IgD-negative memory B cell (primary cell): ENCODE measurements around the gene CPZ. TPM values are rescaled to one million over a fixed set of nuclear protein-coding genes. Genes with fewer than 3 reads are reported as not detected.

ENCODE experiments used
- H3K27ac Mint-ChIP-seq, 3 donors: one replicate each; pipeline ENCODE4 v1.8.0; 2020 to 2022; ENCODE audit warnings: mild to moderate bottlenecking in 3 of 3, mixed read lengths in 3 of 3, moderate library complexity in 1 of 3
- H3K27me3 Mint-ChIP-seq: one replicate; pipeline ENCODE4 v1.8.0; 2021; ENCODE audit warnings: mixed read lengths
- H3K36me3 Mint-ChIP-seq: one replicate; pipeline ENCODE4 v1.8.0; 2020; ENCODE audit warnings: mild to moderate bottlenecking, mixed read lengths
- H3K4me1 Mint-ChIP-seq, 3 donors: one replicate each; pipeline ENCODE4 v1.8.0; 2020 to 2022; ENCODE audit warnings: mixed read lengths in 3 of 3, mild to moderate bottlenecking in 1 of 3
- H3K4me3 Mint-ChIP-seq, 4 donors: one replicate each; pipeline ENCODE4 v1.8.0; 2020 to 2022; ENCODE audit warnings: mild to moderate bottlenecking in 4 of 4, mixed read lengths in 4 of 4, moderate library complexity in 3 of 4
- H3K9me3 Mint-ChIP-seq, 3 donors: one replicate each; pipeline ENCODE4 v1.8.0; 2020 to 2021; ENCODE audit warnings: mixed read lengths in 3 of 3, mild to moderate bottlenecking in 1 of 3
- polyA plus RNA-seq: library from polyadenylated mRNA; unstranded; fragments of 300-500 nt; fragmentation: Illumina TruSeq; gene quantifications from one replicate; pipeline ENCODE4 v1.2.3, GENCODE V29; 2021

CPZ gene
- polyA plus RNA-seq, 1 donor from 2014 or later, result not detected

- H3K4me1 Mint-ChIP-seq, result peaks cover 0 to 4% (median 0%) of the 10 kb centered on the region in 3 donors
- H3K36me3 Mint-ChIP-seq, result no peaks in the 10 kb centered on the region
- peaks cover 15% of the 10 kb centered on the region for H3K27me3 Mint-ChIP-seq
- no peak overlapping the region for H3K27ac Mint-ChIP-seq
- H3K9me3 Mint-ChIP-seq, result no peaks in the 10 kb centered on the region
- H3K4me3 Mint-ChIP-seq, result no peak overlapping the region
Observed at GRCh38 chr4:8582016-8582415, 10.5 kb upstream of the CPZ start.

DNA sequence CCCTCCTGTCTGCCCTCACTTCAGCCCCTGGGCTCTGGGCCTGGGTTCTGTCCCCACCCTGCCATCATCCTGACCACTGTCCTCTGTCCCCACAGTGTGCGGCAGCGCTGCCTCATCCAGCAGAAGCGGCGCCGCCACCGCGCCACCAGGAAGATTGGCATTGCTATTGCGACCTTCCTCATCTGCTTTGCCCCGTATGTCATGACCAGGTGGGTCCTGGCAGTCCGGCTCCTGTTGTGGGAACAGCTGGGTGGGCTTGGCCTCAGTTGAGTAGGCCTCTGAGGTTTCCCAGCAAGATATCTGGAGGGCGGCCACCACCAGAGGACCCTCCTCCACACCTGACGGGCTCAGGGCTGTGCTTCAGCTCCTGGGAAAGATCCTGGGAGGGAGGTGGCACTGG lies 10.1 kb upstream of the CPZ start:
- Mint-ChIP-seq H3K27ac (no peak overlapping the region), H3K4me1 (peaks cover 0 to 4% (median 0%) of the 10 kb centered on the region in 3 donors), H3K9me3 (no peaks in the 10 kb centered on the region), H3K36me3 (peaks cover 2% of the 10 kb centered on the region), H3K4me3 (no peak overlapping the region), H3K27me3 (peaks cover 12% of the 10 kb centered on the region)

DNA sequence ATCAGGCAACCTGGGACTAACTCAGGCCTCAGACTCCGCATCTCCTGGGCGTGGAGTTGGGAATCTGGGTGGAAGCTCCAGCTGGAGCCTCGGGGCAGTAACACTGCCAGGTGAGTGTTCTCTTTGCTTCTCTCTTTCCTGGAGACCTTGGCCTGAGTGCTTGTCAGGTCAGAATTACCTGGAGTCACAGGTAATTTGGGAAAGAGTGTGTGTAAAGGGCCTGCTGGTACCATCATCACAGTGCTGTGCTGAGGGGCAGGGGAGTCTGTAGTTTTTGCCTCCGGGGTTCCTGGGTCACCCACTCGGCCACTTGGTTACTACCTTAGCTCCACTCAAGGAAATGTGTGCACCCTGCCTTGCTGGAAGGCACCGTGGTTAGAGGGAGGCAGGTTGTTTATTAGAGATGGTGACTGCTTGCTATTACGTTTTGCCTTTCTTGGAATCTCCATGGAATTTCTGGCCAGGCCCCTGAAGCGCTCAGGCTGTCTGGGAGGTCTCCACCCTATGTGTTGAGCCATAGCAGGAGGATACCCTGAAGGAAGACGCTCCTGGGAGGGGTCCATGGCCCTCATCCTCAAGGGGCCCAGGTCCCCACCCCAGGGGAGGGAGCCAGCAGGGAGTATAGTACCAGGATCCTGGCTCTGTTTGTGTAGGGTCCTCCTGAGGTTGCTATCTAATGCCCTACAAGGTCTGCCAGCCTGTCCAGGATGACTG lies 9.5 kb upstream of the CPZ start:
- H3K36me3 Mint-ChIP-seq, result peaks cover 2% of the 10 kb centered on the region
- H3K27ac Mint-ChIP-seq, result no peak overlapping the region
- H3K4me3 Mint-ChIP-seq, result no peak overlapping the region
- H3K27me3 Mint-ChIP-seq, result peaks cover 12% of the 10 kb centered on the region
- H3K9me3 Mint-ChIP-seq, result no peaks in the 10 kb centered on the region
- peaks cover 0 to 4% (median 0%) of the 10 kb centered on the region in 3 donors for H3K4me1 Mint-ChIP-seq

- no peak overlapping the region for H3K27ac Mint-ChIP-seq
- H3K9me3 Mint-ChIP-seq, result no peaks in the 10 kb centered on the region
- peaks cover 2% of the 10 kb centered on the region for H3K36me3 Mint-ChIP-seq
Observed at GRCh38 chr4:8583655-8584025, 8.9 kb upstream of the CPZ start.

DNA sequence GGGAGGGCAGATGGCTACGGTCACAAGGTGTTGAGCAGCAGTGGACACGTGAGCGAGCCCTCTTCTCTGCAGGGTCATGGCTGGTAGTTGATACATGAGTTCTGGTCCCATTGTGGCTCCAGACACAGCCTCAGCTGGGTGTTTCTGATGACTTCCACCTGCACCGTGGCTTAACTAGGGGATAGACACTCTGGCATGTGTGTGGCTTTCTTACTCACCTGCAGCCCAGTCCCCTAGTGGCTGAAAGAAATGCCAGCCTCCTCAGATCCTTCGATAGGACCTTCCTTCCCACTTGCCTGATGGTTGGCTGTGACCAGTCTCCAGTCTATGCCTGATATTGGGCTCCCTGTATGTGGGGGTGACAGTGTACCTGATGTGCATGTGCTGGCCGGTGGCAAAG lies 7.4 kb upstream of the CPZ start:
- peaks cover 0 to 2% (median 0%) of the 10 kb centered on the region in 3 donors for H3K4me1 Mint-ChIP-seq
- H3K27me3 Mint-ChIP-seq, result peaks cover 8% of the 10 kb centered on the region
- peaks cover 2% of the 10 kb centered on the region for H3K36me3 Mint-ChIP-seq
- no peak overlapping the region for H3K4me3 Mint-ChIP-seq
- no peaks in the 10 kb centered on the region for H3K9me3 Mint-ChIP-seq
- H3K27ac Mint-ChIP-seq, result no peak overlapping the region

More at GRCh38 chr4:8583655-8584025, 8.9 kb upstream of the CPZ start:
- Mint-ChIP-seq H3K4me3 (no peak overlapping the region), H3K4me1 (peaks cover 0 to 2% (median 0%) of the 10 kb centered on the region in 3 donors), H3K27me3 (peaks cover 12% of the 10 kb centered on the region)

DNA sequence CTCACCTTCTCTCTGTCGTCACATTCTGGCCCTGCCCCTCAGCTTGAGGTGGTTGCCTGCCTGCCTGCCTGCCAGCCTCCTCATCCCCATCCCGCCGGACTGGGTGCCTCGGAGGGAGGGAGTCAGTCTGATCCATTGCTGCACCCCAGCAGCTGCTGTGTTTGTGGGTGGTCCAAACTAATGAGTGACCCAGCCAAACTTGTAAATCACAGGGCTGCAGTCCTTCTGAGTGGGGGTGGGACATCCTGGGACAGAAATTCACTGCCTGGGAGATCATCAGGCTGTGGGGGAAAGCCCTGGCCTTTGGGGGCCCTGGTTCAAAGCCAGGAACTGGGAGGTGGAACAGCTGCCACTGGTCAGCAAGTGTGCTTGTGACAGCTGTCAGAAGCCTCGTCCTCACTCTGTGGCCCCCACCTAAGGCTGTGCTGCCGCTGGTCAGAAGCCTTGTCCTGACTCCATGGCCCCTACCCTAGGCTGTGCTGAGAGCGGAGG lies 6.8 kb upstream of the CPZ start:
- no peaks in the 10 kb centered on the region for H3K9me3 Mint-ChIP-seq
- H3K36me3 Mint-ChIP-seq, result peaks cover 2% of the 10 kb centered on the region
- H3K4me1 Mint-ChIP-seq, result peaks cover 0 to 2% (median 0%) of the 10 kb centered on the region in 3 donors
- H3K27ac Mint-ChIP-seq, result no peak overlapping the region
- peaks cover 6% of the 10 kb centered on the region for H3K27me3 Mint-ChIP-seq
- H3K4me3 Mint-ChIP-seq, result no peak overlapping the region

GRCh38 chr4:8586246-8586645 lies 6.3 kb upstream of the CPZ start:
- Mint-ChIP-seq H3K4me1 (peaks cover 0 to 2% (median 0%) of the 10 kb centered on the region in 3 donors), H3K27me3 (peaks cover 8% of the 10 kb centered on the region), H3K36me3 (peaks cover 2% of the 10 kb centered on the region), H3K27ac (no peak overlapping the region), H3K4me3 (no peak overlapping the region), H3K9me3 (no peaks in the 10 kb centered on the region)

DNA sequence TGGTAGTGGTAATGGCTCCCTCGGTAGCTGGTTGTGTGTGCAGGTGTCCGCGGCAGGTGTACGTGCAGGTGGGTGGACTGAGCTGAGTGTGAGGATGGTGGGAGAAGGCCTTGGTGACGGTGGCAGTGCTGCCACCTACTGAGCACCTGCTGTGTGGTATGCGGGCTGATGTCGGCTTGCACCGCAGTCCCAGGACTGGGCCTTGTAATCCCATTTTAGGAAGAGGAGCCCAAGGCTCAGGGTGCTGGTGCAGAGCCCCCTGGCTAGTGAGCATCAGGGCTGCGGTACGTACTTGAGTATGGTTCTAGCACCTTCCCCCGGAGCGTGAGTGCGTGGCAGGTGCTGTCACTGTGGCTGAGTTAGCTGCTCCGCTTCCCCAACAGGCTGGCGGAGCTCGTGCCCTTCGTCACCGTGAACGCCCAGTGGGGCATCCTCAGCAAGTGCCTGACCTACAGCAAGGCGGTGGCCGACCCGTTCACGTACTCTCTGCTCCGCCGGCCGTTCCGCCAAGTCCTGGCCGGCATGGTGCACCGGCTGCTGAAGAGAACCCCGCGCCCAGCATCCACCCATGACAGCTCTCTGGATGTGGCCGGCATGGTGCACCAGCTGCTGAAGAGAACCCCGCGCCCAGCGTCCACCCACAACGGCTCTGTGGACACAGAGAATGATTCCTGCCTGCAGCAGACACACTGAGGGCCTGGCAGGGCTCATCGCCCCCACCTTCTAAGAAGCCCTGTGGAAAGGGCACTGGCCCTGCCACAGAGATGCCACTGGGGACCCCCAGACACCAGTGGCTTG lies 5.7 kb upstream of the CPZ start:
- Mint-ChIP-seq H3K27me3 (peaks cover 13% of the 10 kb centered on the region), H3K4me1 (peaks cover 0 to 2% (median 0%) of the 10 kb centered on the region in 3 donors), H3K27ac (no peak overlapping the region), H3K36me3 (peaks cover 2% of the 10 kb centered on the region), H3K9me3 (no peaks in the 10 kb centered on the region), H3K4me3 (no peak overlapping the region)

GRCh38 chr4:8587469-8588195 lies 4.9 kb upstream of the CPZ start:
- peaks cover 2% of the 10 kb centered on the region for H3K36me3 Mint-ChIP-seq
- peaks cover 0 to 2% (median 0%) of the 10 kb centered on the region in 3 donors for H3K4me1 Mint-ChIP-seq
- H3K9me3 Mint-ChIP-seq, result no peaks in the 10 kb centered on the region
- H3K4me3 Mint-ChIP-seq, result no peak overlapping the region
- no peak overlapping the region for H3K27ac Mint-ChIP-seq
- H3K27me3 Mint-ChIP-seq, result peaks cover 11% of the 10 kb centered on the region

DNA sequence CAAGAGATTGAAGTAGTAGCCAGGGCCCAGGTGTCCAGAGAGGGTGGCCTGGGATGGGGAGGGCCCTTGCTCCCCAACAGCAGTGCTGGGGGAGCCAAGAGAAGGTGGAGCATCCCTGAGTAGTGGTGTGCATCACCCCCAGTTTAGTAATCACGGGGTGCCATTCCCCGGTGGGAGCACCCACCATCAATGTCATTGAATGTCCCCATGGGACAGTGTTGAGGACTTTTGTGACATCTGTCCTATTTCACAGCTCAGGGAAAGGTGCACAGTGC lies 4.4 kb upstream of the CPZ start:
- peaks cover 2% of the 10 kb centered on the region for H3K36me3 Mint-ChIP-seq
- H3K4me1 Mint-ChIP-seq, result peaks cover 0 to 2% (median 0%) of the 10 kb centered on the region in 3 donors
- no peak overlapping the region for H3K27ac Mint-ChIP-seq
- no peak overlapping the region for H3K4me3 Mint-ChIP-seq
- H3K9me3 Mint-ChIP-seq, result no peaks in the 10 kb centered on the region
- peaks cover 14% of the 10 kb centered on the region for H3K27me3 Mint-ChIP-seq

DNA sequence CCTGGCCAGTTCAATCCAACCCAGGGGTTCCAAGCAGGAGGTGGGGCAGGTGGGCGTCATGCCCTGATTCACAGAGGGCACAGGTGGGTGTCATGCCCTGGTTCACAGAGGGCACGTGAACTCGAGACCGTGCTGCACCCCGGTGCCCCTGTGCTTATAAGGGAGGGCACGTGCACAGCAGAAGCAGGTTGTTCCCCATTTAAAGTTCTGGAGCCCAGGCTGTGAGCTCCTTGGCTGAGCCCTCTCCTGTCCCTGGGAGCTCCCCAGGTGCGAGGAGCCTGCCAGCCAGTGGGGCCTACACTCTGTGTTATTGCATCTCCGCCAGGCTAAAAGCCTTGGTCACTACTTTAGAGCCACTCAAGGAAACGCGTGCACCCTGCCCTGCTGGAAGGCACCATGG lies 3.2 kb upstream of the CPZ start:
- Mint-ChIP-seq H3K4me1 (peaks cover 0 to 2% (median under 1%) of the 10 kb centered on the region in 3 donors), H3K4me3 (no peak overlapping the region), H3K27me3 (peaks cover 25% of the 10 kb centered on the region), H3K36me3 (peaks cover 2% of the 10 kb centered on the region), H3K27ac (no peak overlapping the region), H3K9me3 (no peaks in the 10 kb centered on the region)

DNA sequence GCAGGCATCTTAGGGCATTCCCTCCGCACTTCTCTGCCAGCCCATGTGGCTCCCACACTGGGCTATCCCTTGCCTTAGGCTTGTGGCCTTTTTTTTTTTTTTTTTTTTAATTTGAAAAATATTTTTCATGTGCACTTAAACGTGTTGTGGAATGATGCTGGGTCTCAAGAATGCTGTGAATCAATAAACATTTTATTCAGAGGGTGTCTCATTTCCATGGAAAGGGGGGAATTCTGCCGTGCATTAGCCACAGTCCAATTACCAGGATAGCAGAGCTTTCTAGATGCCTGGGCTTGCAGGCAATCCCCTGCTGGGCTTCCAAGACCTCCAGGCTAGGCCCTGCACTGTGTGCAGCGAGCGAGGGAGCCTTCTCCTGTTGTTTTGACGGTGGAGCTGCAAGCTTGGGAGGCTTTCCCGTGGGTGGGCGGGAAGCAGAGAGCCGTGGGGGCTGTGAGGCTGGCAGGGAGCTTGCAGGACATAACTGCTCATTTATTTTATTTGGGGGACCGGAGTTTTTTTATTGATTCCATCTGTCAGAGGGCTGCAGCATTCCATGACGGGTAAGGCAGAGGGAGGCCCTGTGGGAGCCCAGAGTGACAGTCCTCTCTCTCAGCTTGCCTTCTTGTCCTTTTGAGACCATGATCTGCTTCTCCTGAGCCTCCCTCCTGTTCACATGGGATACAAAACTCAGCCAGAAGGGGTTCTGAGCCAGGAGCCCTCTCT lies 2.6 kb upstream of the CPZ start:
- H3K9me3 Mint-ChIP-seq, result no peaks in the 10 kb centered on the region
- H3K27me3 Mint-ChIP-seq, result peaks cover 27% of the 10 kb centered on the region
- H3K27ac Mint-ChIP-seq, result no peak overlapping the region
- H3K36me3 Mint-ChIP-seq, result peaks cover 2% of the 10 kb centered on the region
- no peak overlapping the region for H3K4me3 Mint-ChIP-seq
- H3K4me1 Mint-ChIP-seq, result peaks cover 0 to 2% (median 2%) of the 10 kb centered on the region in 3 donors

- Mint-ChIP-seq H3K4me3 (no peak overlapping the region), H3K9me3 (no peaks in the 10 kb centered on the region), H3K4me1 (peaks cover 0 to 2% (median 2%) of the 10 kb centered on the region in 3 donors), H3K36me3 (peaks cover 2% of the 10 kb centered on the region), H3K27ac (no peak overlapping the region), H3K27me3 (peaks cover 27% of the 10 kb centered on the region)
Observed at GRCh38 chr4:8590546-8590880, 2.1 kb upstream of the CPZ start.

GRCh38 chr4:8591114-8591513 lies 1.5 kb upstream of the CPZ start:
- H3K4me1 Mint-ChIP-seq, result peaks cover 0 to 2% (median 2%) of the 10 kb centered on the region in 3 donors

More at GRCh38 chr4:8591114-8591513, 1.5 kb upstream of the CPZ start:
- Mint-ChIP-seq H3K4me3 (no peak overlapping the region), H3K36me3 (peaks cover 2% of the 10 kb centered on the region), H3K9me3 (no peaks in the 10 kb centered on the region), H3K27me3 (peaks cover 27% of the 10 kb centered on the region), H3K27ac (no peak overlapping the region)
